Right atrium auricular region (tissue), 2 donors: Measurements from ENCODE around the gene LAMA2. TPM values are rescaled to one million over a fixed set of nuclear protein-coding genes. Genes with fewer than 3 reads are reported as not detected.
A peak's percentile ranks its signal among the peaks of the same experiment; 100 is the strongest.

Source experiments
- DNase-seq: peaks from one replicate; pipeline ENCODE4 v3.0.0-alpha.2; 2019; ENCODE audit warnings: low spot score
- H3K27ac ChIP-seq, 2 donors: fragments of 200-600 bp; sonication (generic); 1 replicate in 1 of 2; 2 replicates in 1 of 2; pipeline ENCODE4 v1.5.1; 2016 to 2019
- H3K27me3 ChIP-seq, 2 donors: fragments of 200-600 bp; sonication (generic); one replicate each; pipeline versions ENCODE4 v1.5.1 to v1.6.0; 2017 to 2019
- H3K36me3 ChIP-seq: fragments of 200-600 bp; sonication (generic); one replicate; pipeline ENCODE4 v1.5.1; 2016
- H3K4me1 ChIP-seq, 2 donors: fragments of 200-600 bp; sonication (generic); one replicate each; pipeline versions ENCODE4 v1.5.1 to v1.6.0; 2017 to 2019
- H3K4me3 ChIP-seq, 2 donors: fragments of 200-600 bp; sonication (generic); 1 replicate in 1 of 2; 2 replicates in 1 of 2; pipeline ENCODE4 v1.5.1; 2017 to 2019; ENCODE audit warnings: mild to moderate bottlenecking in 1 of 2, moderate library complexity in 1 of 2
- H3K9me3 ChIP-seq, 2 donors: fragments of 200-600 bp; sonication (generic); one replicate each; pipeline ENCODE4 v1.5.1; 2019
- CTCF ChIP-seq, 2 donors: fragments of 200-600 bp; sonication (generic); IDR thresholded peaks; one replicate each; pipeline ENCODE4 v1.5.1; 2019; ENCODE audit warnings: antibody characterized with exemption in 2 of 2
- total RNA-seq, 2 donors: library from RNA; depleted of rRNA; stranded (reverse); fragments of >200 nt; gene quantifications; one replicate each; pipeline ENCODE4 v1.1.0, GENCODE V29; 2016

The LAMA2 gene
- total RNA-seq, 2 donors from 2014 or later: 150 to 166 TPM

DNA sequence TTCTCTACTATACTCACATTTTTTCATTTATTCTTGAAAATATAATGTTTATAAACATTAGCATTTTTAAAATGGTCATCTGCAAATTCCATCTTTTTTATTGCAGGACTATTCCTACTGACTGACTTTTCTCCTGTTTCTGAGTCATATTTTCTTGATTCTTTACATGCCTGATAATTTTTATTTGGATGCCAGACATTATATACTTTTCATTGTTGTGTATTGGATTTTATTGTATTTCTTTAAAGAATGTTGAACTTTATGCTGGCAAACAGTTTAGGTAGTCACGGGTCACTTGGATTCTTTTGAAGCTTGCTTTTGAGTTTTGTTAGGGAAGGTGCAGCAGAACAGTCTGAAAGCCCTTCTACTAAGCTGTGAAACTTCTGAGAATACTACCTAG, 423.9 kb downstream of the LAMA2 start:
- no peak overlapping the region for H3K4me3 ChIP-seq
- H3K27me3 ChIP-seq: no peaks in the 10 kb centered on the region
- TF ChIP-seq CTCF (IDR thresholded peaks at IDR 0.05): no peak
- H3K27ac ChIP-seq: no peak overlapping the region
- no peaks in the 10 kb centered on the region for H3K9me3 ChIP-seq
- H3K4me1 ChIP-seq: no peaks in the 10 kb centered on the region
- peaks cover 49% of the 10 kb centered on the region for H3K36me3 ChIP-seq
- no peak for DNase-seq

DNA sequence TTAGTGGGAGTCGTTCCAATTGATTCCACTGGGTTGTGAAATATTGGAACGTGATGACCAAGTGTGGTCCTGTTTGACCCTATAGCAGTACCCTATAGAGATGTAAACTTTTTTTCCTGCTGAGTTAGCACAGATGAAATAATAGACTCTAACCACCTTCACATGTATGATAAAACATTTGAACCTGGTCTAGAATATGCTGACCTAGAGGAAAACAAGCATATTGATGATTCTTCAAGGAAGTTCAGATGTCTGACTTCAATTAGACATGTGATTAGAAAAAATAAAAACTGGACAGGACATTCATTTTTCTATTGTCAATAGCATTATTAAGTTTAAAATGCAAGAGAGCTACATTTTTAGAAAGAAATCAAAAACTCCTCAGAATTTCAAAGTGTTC, 424.9 kb downstream of the LAMA2 start:
- DNase-seq: no peak
- Histone ChIP-seq H3K27ac (no peak overlapping the region), H3K27me3 (no peaks in the 10 kb centered on the region), H3K4me1 (peaks cover 0 to 6% of the 10 kb centered on the region in 2 donors), H3K36me3 (peaks cover 48% of the 10 kb centered on the region), H3K4me3 (no peak overlapping the region), H3K9me3 (no peaks in the 10 kb centered on the region)
- no peak for TF ChIP-seq CTCF (IDR thresholded peaks at IDR 0.05)

GRCh38 chr6:129309154-129309553, 426.2 kb downstream of the LAMA2 start:
- peaks cover 49% of the 10 kb centered on the region for H3K36me3 ChIP-seq
- H3K4me3 ChIP-seq: no peak overlapping the region
- no peak for TF ChIP-seq CTCF (IDR thresholded peaks at IDR 0.05)
- no peaks in the 10 kb centered on the region for H3K9me3 ChIP-seq
- no peaks in the 10 kb centered on the region for H3K27me3 ChIP-seq
- DNase-seq: no peak
- H3K4me1 ChIP-seq: peaks cover 0 to 14% of the 10 kb centered on the region in 2 donors
- no peak overlapping the region for H3K27ac ChIP-seq

DNA sequence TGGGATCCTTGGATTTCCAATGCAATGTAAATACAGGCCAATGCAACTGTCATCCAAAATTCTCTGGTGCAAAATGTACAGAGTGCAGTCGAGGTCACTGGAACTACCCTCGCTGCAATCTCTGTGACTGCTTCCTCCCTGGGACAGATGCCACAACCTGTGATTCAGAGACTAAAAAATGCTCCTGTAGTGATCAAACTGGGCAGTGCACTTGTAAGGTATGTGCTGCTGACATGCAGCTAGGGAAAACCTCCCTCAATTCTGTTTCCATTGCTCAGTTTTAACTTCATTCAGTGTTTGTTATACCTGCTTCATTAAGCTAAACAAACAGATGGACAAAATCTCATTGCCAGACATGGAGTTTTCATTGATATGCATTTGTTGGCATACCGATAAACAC, 429.9 kb downstream of the LAMA2 start:
- Histone ChIP-seq H3K27ac (peak overlapping the region in 1 of 2 donors; percentile 19), H3K9me3 (no peaks in the 10 kb centered on the region), H3K4me1 (peaks cover 0 to 14% of the 10 kb centered on the region in 2 donors), H3K4me3 (no peak overlapping the region), H3K36me3 (peaks cover 71% of the 10 kb centered on the region), H3K27me3 (no peaks in the 10 kb centered on the region)
- DNase-seq: no peak
- TF ChIP-seq CTCF (IDR thresholded peaks at IDR 0.05): no peak

- peak overlapping the region in 1 of 2 donors; percentile 17 for H3K27ac ChIP-seq
- no peaks in the 10 kb centered on the region for H3K27me3 ChIP-seq
- H3K4me1 ChIP-seq: peaks cover 0 to 14% of the 10 kb centered on the region in 2 donors
- no peak for TF ChIP-seq CTCF (IDR thresholded peaks at IDR 0.05)
- H3K4me3 ChIP-seq: no peak overlapping the region
- H3K36me3 ChIP-seq: peaks cover 54% of the 10 kb centered on the region
- no peaks in the 10 kb centered on the region for H3K9me3 ChIP-seq
- no peak for DNase-seq
These were observed 431.6 kb downstream of the LAMA2 start for GRCh38 chr6:129314575-129314974.
